Skeletal muscle tissue (tissue), 4 donors: ENCODE data around the gene PDS5B. TPM values are rescaled to one million over a fixed set of nuclear protein-coding genes. Genes with fewer than 3 reads are reported as not detected.

Experiments used
- H3K27ac ChIP-seq: one replicate; pipeline ENCODE4 v1.7.0; 2013; ENCODE audit warnings: mild to moderate bottlenecking, low read depth, low read length, inconsistent platforms
- H3K27me3 ChIP-seq, 3 donors: one replicate each; pipeline ENCODE4 v1.7.0; 2013; ENCODE audit warnings: low read length in 3 of 3; ENCODE audit not compliant: control insufficient read depth in 3 of 3, insufficient read depth in 3 of 3
- H3K36me3 ChIP-seq, 3 donors: one replicate each; pipeline ENCODE4 v1.7.0; 2013; ENCODE audit warnings: low read length in 3 of 3; ENCODE audit not compliant: control insufficient read depth in 3 of 3, insufficient read depth in 3 of 3
- H3K4me1 ChIP-seq, 3 donors: one replicate each; pipeline ENCODE4 v1.7.0; 2013; ENCODE audit warnings: low read length in 3 of 3, mild to moderate bottlenecking in 3 of 3; ENCODE audit not compliant: control insufficient read depth in 3 of 3, insufficient read depth in 3 of 3
- H3K4me3 ChIP-seq, 3 donors: one replicate each; pipeline ENCODE4 v1.7.0; 2013; ENCODE audit warnings: low read length in 3 of 3
- H3K9ac ChIP-seq, 3 donors: one replicate each; pipeline ENCODE4 v1.7.0; 2013; ENCODE audit warnings: low read length in 3 of 3, mild to moderate bottlenecking in 3 of 3, moderate library complexity in 2 of 3, low read depth in 1 of 3
- H3K9me3 ChIP-seq, 3 donors: one replicate each; pipeline ENCODE4 v1.7.0; 2013; ENCODE audit warnings: low read length in 3 of 3; ENCODE audit not compliant: control insufficient read depth in 3 of 3
- total RNA-seq: library from RNA; depleted of rRNA; stranded (reverse); fragments of >200 nt; gene quantifications from one replicate; pipeline ENCODE4 v1.2.3, GENCODE V29; 2014
- donor health status: Osteomylitis.

Gene PDS5B
- total RNA-seq, 1 donor from 2014 or later = 58.5 TPM

- Histone ChIP-seq H3K4me1 (peaks cover 0 to 9% (median under 1%) of the 10 kb centered on the region in 3 donors), H3K36me3 (no peaks in the 10 kb centered on the region), H3K4me3 (no peak overlapping the region), H3K9me3 (no peaks in the 10 kb centered on the region), H3K9ac (no peak overlapping the region), H3K27me3 (no peaks in the 10 kb centered on the region), H3K27ac (no peak overlapping the region)
These were observed 147.4 kb downstream of the PDS5B start for GRCh38 chr13:32733690-32734089.

DNA sequence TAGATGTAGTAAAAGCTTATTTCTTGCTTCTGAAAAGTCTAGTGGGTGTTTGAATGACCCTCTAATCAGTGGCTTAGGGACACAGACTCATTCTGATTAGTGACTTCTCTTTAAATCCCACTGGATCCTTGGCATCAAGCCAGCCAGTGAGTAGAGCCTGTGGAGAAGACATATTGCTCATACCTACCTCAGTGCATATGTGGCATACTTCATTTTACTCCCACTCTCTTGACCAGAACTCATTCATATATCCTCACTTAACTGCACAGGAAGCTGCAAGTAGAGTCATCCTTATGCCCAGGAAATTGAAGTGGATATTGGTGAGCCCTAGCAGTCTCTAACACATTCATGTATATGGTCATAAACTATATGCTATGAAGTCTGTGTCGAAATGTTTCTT, 148.3 kb downstream of the PDS5B start:
- Histone ChIP-seq H3K4me3 (no peak overlapping the region), H3K27ac (no peak overlapping the region), H3K9me3 (no peaks in the 10 kb centered on the region), H3K9ac (no peak overlapping the region), H3K27me3 (no peaks in the 10 kb centered on the region), H3K4me1 (peaks cover 0 to 9% (median 0%) of the 10 kb centered on the region in 3 donors), H3K36me3 (no peaks in the 10 kb centered on the region)

- peaks cover 0 to 9% (median 0%) of the 10 kb centered on the region in 3 donors for H3K4me1 ChIP-seq
- no peak overlapping the region for H3K4me3 ChIP-seq
- H3K9ac ChIP-seq = no peak overlapping the region
- no peaks in the 10 kb centered on the region for H3K27me3 ChIP-seq
- H3K36me3 ChIP-seq = no peaks in the 10 kb centered on the region
- no peaks in the 10 kb centered on the region for H3K9me3 ChIP-seq
- no peak overlapping the region for H3K27ac ChIP-seq
These were observed 149.6 kb downstream of the PDS5B start for GRCh38 chr13:32735859-32736258.

- Histone ChIP-seq H3K4me1 (peaks cover 0 to 4% (median 0%) of the 10 kb centered on the region in 3 donors), H3K4me3 (peak overlapping the region in 1 of 3 donors; percentile 69), H3K27ac (peak overlapping the region; percentile 43), H3K27me3 (no peaks in the 10 kb centered on the region), H3K9ac (peak overlapping the region in 2 of 3 donors; percentile 52 to 57), H3K36me3 (no peaks in the 10 kb centered on the region), H3K9me3 (no peaks in the 10 kb centered on the region)
These were observed 150.4 kb downstream of the PDS5B start for GRCh38 chr13:32736648-32737047.

DNA sequence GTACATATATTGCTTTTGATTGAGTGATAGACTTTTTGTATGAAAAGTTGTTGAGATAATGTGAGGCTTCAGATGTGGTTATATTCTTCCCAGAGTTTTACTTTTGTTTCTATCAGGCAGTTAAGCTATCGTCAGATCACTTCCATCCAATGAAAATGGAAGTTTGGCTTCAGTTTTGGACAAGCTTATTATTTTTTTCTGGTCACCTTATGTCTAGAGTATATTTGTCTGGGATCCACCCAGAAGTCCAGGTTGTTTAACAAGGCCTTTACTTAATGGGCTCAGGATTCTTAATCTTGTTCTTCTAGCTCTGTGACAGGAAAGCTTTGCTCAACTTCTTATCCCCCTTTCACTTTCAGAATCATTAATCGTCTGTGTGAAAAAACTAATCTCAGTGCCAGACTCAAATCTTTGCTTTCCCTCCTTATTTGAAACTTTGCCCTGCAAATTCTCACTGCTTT, 150.9 kb downstream of the PDS5B start:
- Histone ChIP-seq H3K9me3 (no peaks in the 10 kb centered on the region), H3K9ac (peak overlapping the region; percentile 46 to 57 (median 52)), H3K27me3 (no peaks in the 10 kb centered on the region), H3K4me1 (peaks cover 0 to under 1% (median 0%) of the 10 kb centered on the region in 3 donors), H3K36me3 (no peaks in the 10 kb centered on the region), H3K4me3 (peak overlapping the region; percentile 4 to 69 (median 15)), H3K27ac (peak overlapping the region; percentile 43)

GRCh38 chr13:32737679-32738078, 151.4 kb downstream of the PDS5B start:
- Histone ChIP-seq H3K4me3 (peak overlapping the region in 1 of 3 donors; percentile 69), H3K4me1 (no peaks in the 10 kb centered on the region), H3K27me3 (no peaks in the 10 kb centered on the region), H3K9me3 (no peaks in the 10 kb centered on the region), H3K9ac (peak overlapping the region in 2 of 3 donors; percentile 46 to 57), H3K27ac (peak overlapping the region; percentile 43), H3K36me3 (no peaks in the 10 kb centered on the region)

DNA sequence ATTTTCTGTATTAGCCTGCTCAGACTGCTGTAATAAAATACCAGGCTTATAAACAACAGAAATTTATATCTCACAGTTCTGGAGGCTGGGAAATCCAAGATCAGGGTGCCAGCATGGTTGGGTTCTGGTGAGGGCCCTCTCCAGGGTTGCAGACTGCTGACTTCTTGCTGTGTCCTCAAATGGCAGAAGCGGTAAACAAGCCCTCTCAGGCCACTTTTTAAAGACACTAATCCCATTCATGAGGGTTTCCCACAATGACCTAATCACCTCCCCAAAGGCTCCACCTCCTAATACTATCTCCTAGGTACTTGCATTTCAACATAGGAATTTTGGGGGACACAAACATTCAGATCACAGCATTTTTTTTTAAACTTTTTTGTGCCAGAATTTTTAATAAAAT, 159.3 kb downstream of the PDS5B start:
- Histone ChIP-seq H3K27me3 (no peaks in the 10 kb centered on the region), H3K27ac (no peak overlapping the region), H3K4me3 (no peak overlapping the region), H3K9ac (no peak overlapping the region), H3K36me3 (peaks cover 0 to 11% (median 5%) of the 10 kb centered on the region in 3 donors), H3K9me3 (no peaks in the 10 kb centered on the region), H3K4me1 (no peaks in the 10 kb centered on the region)

DNA sequence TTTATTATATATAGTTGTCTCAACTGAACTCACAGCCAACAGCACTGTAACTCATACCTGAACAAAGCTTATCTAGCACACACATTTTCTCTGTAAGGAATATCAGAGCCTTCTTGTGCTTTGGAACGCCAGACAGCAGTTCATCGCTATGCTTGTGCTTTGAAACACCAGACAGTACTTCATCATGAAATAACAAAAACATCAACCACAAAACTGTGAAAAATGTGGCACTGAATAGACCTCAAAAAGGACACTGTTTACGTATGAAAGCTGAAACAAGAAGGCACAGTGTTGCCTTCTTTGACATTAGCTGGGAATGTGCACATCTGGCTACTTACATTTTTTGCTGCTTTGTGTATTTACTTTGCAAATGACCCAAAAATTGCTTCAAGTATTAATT, 160.2 kb downstream of the PDS5B start:
- H3K4me3 ChIP-seq = no peak overlapping the region
- H3K27me3 ChIP-seq = no peaks in the 10 kb centered on the region
- H3K36me3 ChIP-seq = peaks cover 0 to 11% (median 5%) of the 10 kb centered on the region in 3 donors
- no peaks in the 10 kb centered on the region for H3K4me1 ChIP-seq
- no peak overlapping the region for H3K9ac ChIP-seq
- no peaks in the 10 kb centered on the region for H3K9me3 ChIP-seq
- no peak overlapping the region for H3K27ac ChIP-seq

GRCh38 chr13:32748305-32748704, 162.1 kb downstream of the PDS5B start:
- peaks cover 0 to 12% (median 7%) of the 10 kb centered on the region in 3 donors for H3K36me3 ChIP-seq
- no peak overlapping the region for H3K4me3 ChIP-seq
- H3K4me1 ChIP-seq = no peaks in the 10 kb centered on the region
- no peaks in the 10 kb centered on the region for H3K9me3 ChIP-seq
- H3K27ac ChIP-seq = no peak overlapping the region
- no peak overlapping the region for H3K9ac ChIP-seq
- no peaks in the 10 kb centered on the region for H3K27me3 ChIP-seq

- Histone ChIP-seq H3K36me3 (peaks cover 0 to 11% (median 8%) of the 10 kb centered on the region in 3 donors), H3K27me3 (no peaks in the 10 kb centered on the region), H3K27ac (no peak overlapping the region), H3K9ac (no peak overlapping the region), H3K4me3 (no peak overlapping the region), H3K4me1 (no peaks in the 10 kb centered on the region), H3K9me3 (no peaks in the 10 kb centered on the region)
These were observed 165.1 kb downstream of the PDS5B start for GRCh38 chr13:32751340-32751739.
